NT2/D1 (cell line): Measurements from ENCODE around the gene CHRM2.

Experiments
- DNase-seq: peaks from one replicate; pipeline ENCODE4 v3.0.0-alpha.2; 2011; ENCODE audit warnings: low read depth, low spot score
- H3K27me3 ChIP-seq: 2 replicates; pipeline ENCODE4 v1.6.0; 2011; ENCODE audit warnings: mild to moderate bottlenecking; ENCODE audit not compliant: insufficient read length, insufficient read depth
- H3K36me3 ChIP-seq: 2 replicates; pipeline ENCODE4 v1.6.1; 2011; ENCODE audit warnings: mild to moderate bottlenecking, low read length, mixed read lengths; ENCODE audit not compliant: insufficient read depth, insufficient read length
- H3K4me1 ChIP-seq: 2 replicates; pipeline ENCODE4 v1.5.1; 2011; ENCODE audit not compliant: insufficient read depth, insufficient read length
- H3K4me3 ChIP-seq: 2 replicates; pipeline ENCODE4 v1.5.1; 2011; ENCODE audit warnings: low read depth; ENCODE audit not compliant: insufficient read length
- H3K9ac ChIP-seq: 2 replicates; pipeline ENCODE4 v1.6.0; 2011; ENCODE audit warnings: low read depth; ENCODE audit not compliant: insufficient read length
- H3K9me3 ChIP-seq: 2 replicates; pipeline ENCODE4 v1.5.1; 2011; ENCODE audit warnings: mild to moderate bottlenecking, low read length; ENCODE audit not compliant: insufficient read depth
- SUZ12 ChIP-seq: IDR thresholded peaks from 2 replicates; pipeline ENCODE4 v1.6.1; 2011; ENCODE audit not compliant: insufficient read length, insufficient read depth; ENCODE audit errors: extremely low read depth
- YY1 ChIP-seq: IDR thresholded peaks from 2 replicates; pipeline ENCODE4 v1.6.1; 2011; ENCODE audit not compliant: insufficient read length, insufficient read depth
- ZNF274 ChIP-seq: IDR thresholded peaks from 2 replicates; pipeline ENCODE4 v1.6.1; 2011; ENCODE audit warnings: mild to moderate bottlenecking, low read depth, low read length

Gene CHRM2

DNA sequence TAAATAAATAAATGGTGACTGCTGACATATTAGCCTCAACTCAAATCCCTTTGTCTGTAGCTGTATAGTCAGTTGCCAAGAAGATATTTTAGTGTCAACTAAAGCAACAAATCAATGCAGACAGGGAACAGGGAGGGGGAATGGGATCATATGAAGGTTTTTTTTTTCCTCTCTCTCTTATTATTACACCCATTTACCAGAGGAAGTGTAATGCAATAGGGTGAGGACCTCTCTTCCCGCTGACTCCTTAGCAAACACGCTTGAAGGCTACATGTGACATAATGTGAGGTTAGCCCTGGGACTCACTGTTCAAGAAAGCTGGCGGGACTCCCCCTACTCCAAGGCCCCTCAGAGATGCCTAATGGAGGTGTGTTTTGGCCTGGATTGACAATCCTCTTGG lies 88.2 kb downstream of the CHRM2 start:
- Histone ChIP-seq H3K36me3 (no peaks in the 10 kb centered on the region), H3K9me3 (no peaks in the 10 kb centered on the region), H3K4me1 (no peaks in the 10 kb centered on the region), H3K9ac (no peak overlapping the region), H3K27me3 (no peaks in the 10 kb centered on the region), H3K4me3 (no peak overlapping the region)
- TF ChIP-seq YY1 (no peak), ZNF274 (no peak), SUZ12 (no peak)
- no peak for DNase-seq

DNA sequence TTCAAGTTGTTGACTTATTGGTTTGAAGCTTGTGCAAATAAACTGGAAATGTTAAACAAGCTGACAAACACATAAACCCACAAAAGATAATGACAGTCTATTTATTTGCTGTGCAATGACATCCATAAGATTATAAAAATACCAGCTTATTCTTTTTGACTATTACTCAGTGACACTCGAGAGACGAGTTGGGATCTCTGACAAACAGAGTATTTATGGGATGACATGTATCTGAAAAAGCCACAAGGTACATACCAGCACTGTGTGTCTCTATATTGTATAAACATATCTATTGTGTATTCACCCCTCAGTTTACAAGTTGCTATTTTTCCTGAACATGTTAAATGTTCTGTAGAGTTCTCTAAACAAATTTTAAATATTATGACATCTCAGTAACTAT lies 88.9 kb downstream of the CHRM2 start:
- no peaks in the 10 kb centered on the region for H3K4me1 ChIP-seq
- no peak for DNase-seq
- no peak for TF ChIP-seq SUZ12
- no peak for TF ChIP-seq ZNF274
- TF ChIP-seq YY1 = no peak
- H3K9me3 ChIP-seq = no peaks in the 10 kb centered on the region
- H3K27me3 ChIP-seq = no peaks in the 10 kb centered on the region
- H3K36me3 ChIP-seq = no peaks in the 10 kb centered on the region
- no peak overlapping the region for H3K9ac ChIP-seq
- no peak overlapping the region for H3K4me3 ChIP-seq

DNA sequence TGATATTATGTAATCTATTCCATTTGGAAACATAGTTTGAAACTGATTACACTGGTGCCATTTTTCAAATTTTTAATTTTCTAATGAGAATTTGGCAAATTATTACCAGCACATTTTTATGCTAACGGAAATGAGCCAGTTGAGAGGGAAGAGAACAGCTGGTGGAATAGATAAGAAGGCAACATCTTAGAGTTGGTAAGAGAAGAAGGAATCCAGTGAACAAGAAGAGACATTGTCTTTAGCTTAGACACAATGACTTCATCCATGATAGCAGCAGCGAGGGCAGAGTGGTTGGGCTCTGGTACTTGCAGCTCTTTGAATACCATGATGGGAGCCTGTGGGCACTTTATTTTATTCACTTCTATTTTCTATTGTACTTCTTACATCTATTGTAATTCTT lies 89.6 kb downstream of the CHRM2 start:
- no peak for DNase-seq
- Histone ChIP-seq H3K4me3 (no peak overlapping the region), H3K9ac (no peak overlapping the region), H3K27me3 (no peaks in the 10 kb centered on the region), H3K36me3 (no peaks in the 10 kb centered on the region), H3K4me1 (no peaks in the 10 kb centered on the region), H3K9me3 (no peaks in the 10 kb centered on the region)
- TF ChIP-seq SUZ12 (no peak), YY1 (no peak), ZNF274 (no peak)

DNA sequence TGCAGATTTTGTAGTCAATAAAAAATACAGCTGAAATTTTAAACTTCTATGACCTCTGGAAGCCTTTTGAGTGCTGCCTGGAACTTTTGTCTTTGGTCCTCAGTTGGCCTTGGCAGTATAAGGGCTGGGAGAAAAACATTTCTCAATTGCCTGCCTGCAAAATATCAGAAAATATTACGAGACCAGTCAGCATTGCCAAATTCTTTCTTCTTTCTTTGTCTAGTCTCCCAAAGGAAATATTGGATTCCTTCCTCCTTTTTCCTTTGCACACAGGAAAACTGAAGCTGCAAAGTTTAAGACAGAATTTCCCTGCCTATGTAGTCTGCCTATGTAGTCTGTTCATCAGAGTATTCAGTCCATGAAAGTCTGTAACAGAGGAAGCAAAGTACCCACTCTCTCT lies 95.9 kb downstream of the CHRM2 start:
- Histone ChIP-seq H3K4me3 (no peak overlapping the region), H3K9me3 (no peaks in the 10 kb centered on the region), H3K27me3 (no peaks in the 10 kb centered on the region), H3K4me1 (no peaks in the 10 kb centered on the region), H3K9ac (no peak overlapping the region), H3K36me3 (no peaks in the 10 kb centered on the region)
- DNase-seq = no peak
- no peak for TF ChIP-seq SUZ12
- no peak for TF ChIP-seq ZNF274
- TF ChIP-seq YY1 = no peak

DNA sequence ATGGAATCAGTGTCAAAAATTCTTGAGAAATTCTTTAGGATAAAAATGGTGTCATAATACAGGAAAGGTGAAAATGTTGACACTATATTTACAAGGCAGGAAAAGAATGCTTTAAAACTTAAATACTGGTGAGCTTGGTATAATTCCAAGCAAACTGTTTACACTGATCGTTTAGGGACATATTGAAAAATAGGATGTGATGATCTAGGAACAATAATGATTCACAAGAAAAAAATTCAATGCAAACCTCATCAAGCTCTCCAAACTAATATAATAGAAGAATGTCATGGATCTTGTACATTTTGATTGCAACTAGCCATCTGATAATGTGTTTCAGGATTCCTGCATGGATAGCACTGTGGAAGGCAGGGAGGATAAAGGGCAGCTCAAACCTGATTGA lies 98.4 kb downstream of the CHRM2 start:
- H3K36me3 ChIP-seq = no peaks in the 10 kb centered on the region
- no peak overlapping the region for H3K9ac ChIP-seq
- no peaks in the 10 kb centered on the region for H3K4me1 ChIP-seq
- no peak for DNase-seq
- no peaks in the 10 kb centered on the region for H3K27me3 ChIP-seq
- no peaks in the 10 kb centered on the region for H3K9me3 ChIP-seq
- H3K4me3 ChIP-seq = no peak overlapping the region
- no peak for TF ChIP-seq ZNF274
- TF ChIP-seq YY1 = no peak
- TF ChIP-seq SUZ12 = no peak

DNA sequence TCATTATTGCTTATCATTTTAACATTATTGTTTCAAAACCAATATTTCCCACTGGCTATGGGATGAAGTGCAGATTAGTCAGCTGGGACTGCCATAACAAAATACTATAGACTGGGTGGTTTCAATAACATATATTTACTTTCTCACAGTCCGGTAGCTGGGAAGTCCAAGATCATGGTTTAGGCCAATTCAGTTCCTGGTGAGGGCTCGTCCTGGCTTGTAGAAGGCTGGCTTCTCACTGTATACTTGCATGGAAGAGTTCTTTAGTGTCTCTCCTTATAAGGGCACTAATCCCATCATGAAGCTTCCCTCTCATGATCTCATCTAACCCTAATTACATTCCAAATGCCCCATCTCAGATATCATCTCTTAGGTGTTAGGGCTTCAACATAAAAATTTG lies 101.3 kb downstream of the CHRM2 start:
- H3K9me3 ChIP-seq = no peaks in the 10 kb centered on the region
- no peak overlapping the region for H3K9ac ChIP-seq
- no peak for TF ChIP-seq ZNF274
- no peak for TF ChIP-seq SUZ12
- no peak for TF ChIP-seq YY1
- DNase-seq = no peak
- H3K4me1 ChIP-seq = no peaks in the 10 kb centered on the region
- no peaks in the 10 kb centered on the region for H3K27me3 ChIP-seq
- no peak overlapping the region for H3K4me3 ChIP-seq
- no peaks in the 10 kb centered on the region for H3K36me3 ChIP-seq

DNA sequence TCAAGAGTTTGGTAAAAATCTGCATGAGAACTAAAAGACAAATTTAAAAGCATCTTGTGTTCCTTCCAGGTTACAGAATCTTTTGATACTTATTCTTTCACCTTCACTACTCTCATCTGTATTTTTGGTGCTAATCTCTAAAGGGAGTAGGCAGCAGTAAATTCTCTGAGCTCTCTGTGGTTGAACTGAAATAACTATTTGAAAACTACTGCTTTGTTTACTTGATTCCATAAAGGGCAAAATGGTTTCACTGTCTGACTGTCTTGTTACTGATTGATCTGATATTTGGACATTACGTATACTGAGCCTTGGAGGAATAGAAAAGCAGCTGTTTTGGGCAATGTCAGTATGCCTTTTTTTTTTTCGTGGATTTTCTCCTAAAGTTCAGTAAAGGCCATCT lies 103.3 kb downstream of the CHRM2 start:
- no peaks in the 10 kb centered on the region for H3K4me1 ChIP-seq
- H3K36me3 ChIP-seq = no peaks in the 10 kb centered on the region
- no peaks in the 10 kb centered on the region for H3K9me3 ChIP-seq
- H3K27me3 ChIP-seq = no peaks in the 10 kb centered on the region
- H3K9ac ChIP-seq = no peak overlapping the region
- no peak overlapping the region for H3K4me3 ChIP-seq
- TF ChIP-seq SUZ12 (no peak), YY1 (no peak), ZNF274 (no peak)
- DNase-seq = no peak

DNA sequence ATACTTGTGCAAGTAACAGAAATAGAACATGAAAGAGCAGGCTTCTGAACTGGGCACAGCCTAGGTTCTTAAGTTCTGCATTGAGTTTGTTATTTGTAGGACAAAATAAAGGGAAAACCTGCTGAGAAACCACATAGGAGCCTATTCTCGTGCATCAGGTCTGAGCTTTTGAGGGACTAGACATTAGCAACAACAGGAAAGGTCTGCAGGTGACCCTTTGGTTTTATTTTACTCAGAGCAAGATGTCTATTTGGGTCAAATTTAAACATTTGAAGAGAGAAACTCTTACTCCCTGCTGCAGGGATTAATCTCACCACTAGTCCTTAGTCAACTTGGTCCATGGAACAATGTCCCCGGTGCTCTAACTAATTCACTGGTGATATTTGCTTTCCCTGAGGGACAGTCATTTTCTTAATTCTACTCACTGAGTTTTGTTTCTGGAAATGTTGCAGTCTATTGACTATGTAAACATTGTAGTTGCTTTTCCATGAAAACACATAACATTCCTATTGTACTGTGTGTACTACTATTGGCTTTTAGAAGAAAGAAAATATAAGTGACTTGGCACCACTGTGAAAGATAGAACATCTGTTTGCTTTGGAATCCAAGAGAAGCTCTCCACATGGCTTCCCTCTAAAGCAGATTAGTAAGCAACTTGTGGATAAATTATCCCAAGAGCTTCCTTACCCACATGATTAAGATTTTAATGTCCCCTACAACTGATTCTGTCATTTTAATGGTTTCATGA lies 108.2 kb downstream of the CHRM2 start:
- no peaks in the 10 kb centered on the region for H3K27me3 ChIP-seq
- TF ChIP-seq SUZ12 (no peak), ZNF274 (no peak), YY1 (no peak)
- peak; percentile 30 for DNase-seq
- H3K9me3 ChIP-seq = no peaks in the 10 kb centered on the region
- H3K4me1 ChIP-seq = no peaks in the 10 kb centered on the region
- no peak overlapping the region for H3K9ac ChIP-seq
- H3K36me3 ChIP-seq = no peaks in the 10 kb centered on the region
- no peak overlapping the region for H3K4me3 ChIP-seq
